Measurements from ENCODE around the gene VAMP2. TPM values are rescaled to one million over a fixed set of nuclear protein-coding genes. Genes with fewer than 3 reads are reported as not detected.

The VAMP2 gene
- total and polyA plus RNA-seq, 9 of the 15 experiments (the other 6 are each of a cell fraction or from before 2014, with no cell fraction given), result 2.3 to 31.8 (median 6.0) TPM

DNA sequence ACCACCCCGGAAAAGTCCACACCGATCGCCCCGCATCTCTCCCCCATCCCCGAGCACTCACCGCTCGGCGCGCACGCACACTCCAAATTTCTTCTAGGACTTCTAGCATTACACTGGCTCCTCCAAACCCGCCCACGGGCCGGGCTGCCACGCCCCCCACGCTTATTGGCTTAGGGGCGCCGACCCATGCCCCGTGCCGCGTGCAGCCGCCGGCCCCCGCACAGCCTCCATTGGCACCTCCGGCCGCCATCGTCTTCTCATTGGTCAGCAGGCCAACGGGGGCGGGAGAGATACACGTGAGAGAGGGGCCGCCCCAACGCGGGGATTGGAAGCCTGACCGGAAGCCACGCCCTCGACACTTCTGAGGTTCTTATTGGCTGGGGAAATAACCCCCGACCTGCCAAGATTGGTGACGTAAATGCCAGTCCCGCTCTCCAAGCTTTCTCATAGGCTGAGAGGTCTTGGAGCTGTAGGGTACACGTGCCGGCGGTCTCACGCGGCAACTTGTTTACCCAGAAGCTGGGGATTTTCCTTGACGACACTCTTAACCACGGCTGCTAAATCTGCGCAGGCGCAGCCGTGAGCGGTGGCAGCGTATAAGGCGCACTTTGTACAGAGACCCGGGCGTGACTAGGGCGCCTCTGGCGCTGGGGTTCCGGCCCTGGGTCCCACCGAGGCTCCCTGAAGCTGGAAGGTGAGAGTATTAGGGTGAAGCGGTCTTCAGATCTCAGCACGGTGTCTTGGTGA is 6.3 kb downstream of the VAMP2 start (continued):
- TF ChIP-seq HNRNPH1 (optimal IDR thresholded peaks at IDR 0.05; ENCODE audit: low read depth, low read length) (no peak), BDP1 (IDR thresholded peaks at IDR 0.05; ENCODE audit: insufficient read depth, insufficient read length) (no peak), NRF1 (conservative IDR thresholded peaks at IDR 0.05 in 1 of 2, IDR thresholded peaks at IDR 0.05 in 1 of 2) (peak; percentile 94 to 95), CHD1 (IDR thresholded peaks at IDR 0.05; ENCODE audit: low read length) (no peak), PHF8 (IDR thresholded peaks at IDR 0.05; ENCODE audit: borderline replicate concordance, low read length) (peak; percentile 33; the same call in 1 of the 2 replicates), ZNF347 (CRISPR knock-in tag; IDR thresholded peaks at IDR 0.05; ENCODE audit: low read depth) (no peak), HCFC1 (IDR thresholded peaks at IDR 0.05; ENCODE audit: low read depth, low read length) (0 out of 2 replicates have a peak, but pooled peaks have one; percentile 27), RFX7 (CRISPR knock-in tag; IDR thresholded peaks at IDR 0.05) (no peak), KAT8 (IDR thresholded peaks at IDR 0.05; ENCODE audit: low read depth) (no peak)
- TF ChIP-seq, protein P1, sequence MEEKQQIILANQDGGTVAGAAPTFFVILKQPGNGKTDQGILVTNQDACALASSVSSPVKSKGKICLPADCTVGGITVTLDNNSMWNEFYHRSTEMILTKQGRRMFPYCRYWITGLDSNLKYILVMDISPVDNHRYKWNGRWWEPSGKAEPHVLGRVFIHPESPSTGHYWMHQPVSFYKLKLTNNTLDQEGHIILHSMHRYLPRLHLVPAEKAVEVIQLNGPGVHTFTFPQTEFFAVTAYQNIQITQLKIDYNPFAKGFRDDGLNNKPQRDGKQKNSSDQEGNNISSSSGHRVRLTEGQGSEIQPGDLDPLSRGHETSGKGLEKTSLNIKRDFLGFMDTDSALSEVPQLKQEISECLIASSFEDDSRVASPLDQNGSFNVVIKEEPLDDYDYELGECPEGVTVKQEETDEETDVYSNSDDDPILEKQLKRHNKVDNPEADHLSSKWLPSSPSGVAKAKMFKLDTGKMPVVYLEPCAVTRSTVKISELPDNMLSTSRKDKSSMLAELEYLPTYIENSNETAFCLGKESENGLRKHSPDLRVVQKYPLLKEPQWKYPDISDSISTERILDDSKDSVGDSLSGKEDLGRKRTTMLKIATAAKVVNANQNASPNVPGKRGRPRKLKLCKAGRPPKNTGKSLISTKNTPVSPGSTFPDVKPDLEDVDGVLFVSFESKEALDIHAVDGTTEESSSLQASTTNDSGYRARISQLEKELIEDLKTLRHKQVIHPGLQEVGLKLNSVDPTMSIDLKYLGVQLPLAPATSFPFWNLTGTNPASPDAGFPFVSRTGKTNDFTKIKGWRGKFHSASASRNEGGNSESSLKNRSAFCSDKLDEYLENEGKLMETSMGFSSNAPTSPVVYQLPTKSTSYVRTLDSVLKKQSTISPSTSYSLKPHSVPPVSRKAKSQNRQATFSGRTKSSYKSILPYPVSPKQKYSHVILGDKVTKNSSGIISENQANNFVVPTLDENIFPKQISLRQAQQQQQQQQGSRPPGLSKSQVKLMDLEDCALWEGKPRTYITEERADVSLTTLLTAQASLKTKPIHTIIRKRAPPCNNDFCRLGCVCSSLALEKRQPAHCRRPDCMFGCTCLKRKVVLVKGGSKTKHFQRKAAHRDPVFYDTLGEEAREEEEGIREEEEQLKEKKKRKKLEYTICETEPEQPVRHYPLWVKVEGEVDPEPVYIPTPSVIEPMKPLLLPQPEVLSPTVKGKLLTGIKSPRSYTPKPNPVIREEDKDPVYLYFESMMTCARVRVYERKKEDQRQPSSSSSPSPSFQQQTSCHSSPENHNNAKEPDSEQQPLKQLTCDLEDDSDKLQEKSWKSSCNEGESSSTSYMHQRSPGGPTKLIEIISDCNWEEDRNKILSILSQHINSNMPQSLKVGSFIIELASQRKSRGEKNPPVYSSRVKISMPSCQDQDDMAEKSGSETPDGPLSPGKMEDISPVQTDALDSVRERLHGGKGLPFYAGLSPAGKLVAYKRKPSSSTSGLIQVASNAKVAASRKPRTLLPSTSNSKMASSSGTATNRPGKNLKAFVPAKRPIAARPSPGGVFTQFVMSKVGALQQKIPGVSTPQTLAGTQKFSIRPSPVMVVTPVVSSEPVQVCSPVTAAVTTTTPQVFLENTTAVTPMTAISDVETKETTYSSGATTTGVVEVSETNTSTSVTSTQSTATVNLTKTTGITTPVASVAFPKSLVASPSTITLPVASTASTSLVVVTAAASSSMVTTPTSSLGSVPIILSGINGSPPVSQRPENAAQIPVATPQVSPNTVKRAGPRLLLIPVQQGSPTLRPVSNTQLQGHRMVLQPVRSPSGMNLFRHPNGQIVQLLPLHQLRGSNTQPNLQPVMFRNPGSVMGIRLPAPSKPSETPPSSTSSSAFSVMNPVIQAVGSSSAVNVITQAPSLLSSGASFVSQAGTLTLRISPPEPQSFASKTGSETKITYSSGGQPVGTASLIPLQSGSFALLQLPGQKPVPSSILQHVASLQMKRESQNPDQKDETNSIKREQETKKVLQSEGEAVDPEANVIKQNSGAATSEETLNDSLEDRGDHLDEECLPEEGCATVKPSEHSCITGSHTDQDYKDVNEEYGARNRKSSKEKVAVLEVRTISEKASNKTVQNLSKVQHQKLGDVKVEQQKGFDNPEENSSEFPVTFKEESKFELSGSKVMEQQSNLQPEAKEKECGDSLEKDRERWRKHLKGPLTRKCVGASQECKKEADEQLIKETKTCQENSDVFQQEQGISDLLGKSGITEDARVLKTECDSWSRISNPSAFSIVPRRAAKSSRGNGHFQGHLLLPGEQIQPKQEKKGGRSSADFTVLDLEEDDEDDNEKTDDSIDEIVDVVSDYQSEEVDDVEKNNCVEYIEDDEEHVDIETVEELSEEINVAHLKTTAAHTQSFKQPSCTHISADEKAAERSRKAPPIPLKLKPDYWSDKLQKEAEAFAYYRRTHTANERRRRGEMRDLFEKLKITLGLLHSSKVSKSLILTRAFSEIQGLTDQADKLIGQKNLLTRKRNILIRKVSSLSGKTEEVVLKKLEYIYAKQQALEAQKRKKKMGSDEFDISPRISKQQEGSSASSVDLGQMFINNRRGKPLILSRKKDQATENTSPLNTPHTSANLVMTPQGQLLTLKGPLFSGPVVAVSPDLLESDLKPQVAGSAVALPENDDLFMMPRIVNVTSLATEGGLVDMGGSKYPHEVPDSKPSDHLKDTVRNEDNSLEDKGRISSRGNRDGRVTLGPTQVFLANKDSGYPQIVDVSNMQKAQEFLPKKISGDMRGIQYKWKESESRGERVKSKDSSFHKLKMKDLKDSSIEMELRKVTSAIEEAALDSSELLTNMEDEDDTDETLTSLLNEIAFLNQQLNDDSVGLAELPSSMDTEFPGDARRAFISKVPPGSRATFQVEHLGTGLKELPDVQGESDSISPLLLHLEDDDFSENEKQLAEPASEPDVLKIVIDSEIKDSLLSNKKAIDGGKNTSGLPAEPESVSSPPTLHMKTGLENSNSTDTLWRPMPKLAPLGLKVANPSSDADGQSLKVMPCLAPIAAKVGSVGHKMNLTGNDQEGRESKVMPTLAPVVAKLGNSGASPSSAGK (IDR thresholded peaks at IDR 0.05), result peak; percentile 93
- TF ChIP-seq, protein P2, sequence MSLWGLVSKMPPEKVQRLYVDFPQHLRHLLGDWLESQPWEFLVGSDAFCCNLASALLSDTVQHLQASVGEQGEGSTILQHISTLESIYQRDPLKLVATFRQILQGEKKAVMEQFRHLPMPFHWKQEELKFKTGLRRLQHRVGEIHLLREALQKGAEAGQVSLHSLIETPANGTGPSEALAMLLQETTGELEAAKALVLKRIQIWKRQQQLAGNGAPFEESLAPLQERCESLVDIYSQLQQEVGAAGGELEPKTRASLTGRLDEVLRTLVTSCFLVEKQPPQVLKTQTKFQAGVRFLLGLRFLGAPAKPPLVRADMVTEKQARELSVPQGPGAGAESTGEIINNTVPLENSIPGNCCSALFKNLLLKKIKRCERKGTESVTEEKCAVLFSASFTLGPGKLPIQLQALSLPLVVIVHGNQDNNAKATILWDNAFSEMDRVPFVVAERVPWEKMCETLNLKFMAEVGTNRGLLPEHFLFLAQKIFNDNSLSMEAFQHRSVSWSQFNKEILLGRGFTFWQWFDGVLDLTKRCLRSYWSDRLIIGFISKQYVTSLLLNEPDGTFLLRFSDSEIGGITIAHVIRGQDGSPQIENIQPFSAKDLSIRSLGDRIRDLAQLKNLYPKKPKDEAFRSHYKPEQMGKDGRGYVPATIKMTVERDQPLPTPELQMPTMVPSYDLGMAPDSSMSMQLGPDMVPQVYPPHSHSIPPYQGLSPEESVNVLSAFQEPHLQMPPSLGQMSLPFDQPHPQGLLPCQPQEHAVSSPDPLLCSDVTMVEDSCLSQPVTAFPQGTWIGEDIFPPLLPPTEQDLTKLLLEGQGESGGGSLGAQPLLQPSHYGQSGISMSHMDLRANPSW (CRISPR knock-in tag; IDR thresholded peaks at IDR 0.05), result no peak
- TF ChIP-seq, protein P3, sequence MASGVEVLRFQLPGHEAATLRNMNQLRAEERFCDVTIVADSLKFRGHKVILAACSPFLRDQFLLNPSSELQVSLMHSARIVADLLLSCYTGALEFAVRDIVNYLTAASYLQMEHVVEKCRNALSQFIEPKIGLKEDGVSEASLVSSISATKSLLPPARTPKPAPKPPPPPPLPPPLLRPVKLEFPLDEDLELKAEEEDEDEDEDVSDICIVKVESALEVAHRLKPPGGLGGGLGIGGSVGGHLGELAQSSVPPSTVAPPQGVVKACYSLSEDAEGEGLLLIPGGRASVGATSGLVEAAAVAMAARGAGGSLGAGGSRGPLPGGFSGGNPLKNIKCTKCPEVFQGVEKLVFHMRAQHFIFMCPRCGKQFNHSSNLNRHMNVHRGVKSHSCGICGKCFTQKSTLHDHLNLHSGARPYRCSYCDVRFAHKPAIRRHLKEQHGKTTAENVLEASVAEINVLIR (CRISPR knock-in tag; IDR thresholded peaks at IDR 0.05), result peak; percentile 62
